Upper lobe of right lung (tissue), 1 donor: Measurements from ENCODE around the gene RFX2. TPM values are rescaled to one million over a fixed set of nuclear protein-coding genes. Genes with fewer than 3 reads are reported as not detected.
"Not testable (repeated sequence)": the region's sequence is repeated elsewhere in the genome, so short reads cannot be mapped to it uniquely, and the experiment has no call there.

ENCODE experiments used
- ATAC-seq: fragments of 200-7000 bp; cut with Tn5 transposase; one replicate; pipeline ENCODE4 v1.9.1; 2020; ENCODE audit warnings: mild to moderate bottlenecking, moderate library complexity
- DNase-seq: peaks from one replicate; pipeline ENCODE4 v3.0.0-alpha.2; 2020
- H3K27ac ChIP-seq: fragments of 200-600 bp; one replicate; pipeline ENCODE4 v1.8.0; 2022
- H3K27me3 ChIP-seq: fragments of 200-600 bp; one replicate; pipeline ENCODE4 v1.8.0; 2022; ENCODE audit warnings: mild to moderate bottlenecking
- H3K36me3 ChIP-seq: fragments of 200-600 bp; one replicate; pipeline ENCODE4 v1.8.0; 2022
- H3K4me1 ChIP-seq: fragments of 200-600 bp; one replicate; pipeline ENCODE4 v1.8.0; 2022
- H3K4me3 ChIP-seq: fragments of 200-600 bp; one replicate; pipeline ENCODE4 v1.8.0; 2022; ENCODE audit warnings: mild to moderate bottlenecking
- H3K9me3 ChIP-seq: fragments of 200-600 bp; one replicate; pipeline ENCODE4 v1.8.0; 2022
- intact Hi-C: fragments of 100-400 bp; cut with DNase I; formaldehyde crosslinking; loops from one replicate; pipeline ENCODE4 v1.11.0; 2022
- total RNA-seq: library from RNA; stranded (reverse); fragmentation: NEBNext Ultra II Directional; extraction: Animal tissue kit (Norgen Biotek cat#: 25700); gene quantifications from one replicate; pipeline ENCODE4 v1.2.1, GENCODE V29; 2021
- TF ChIP-seq, protein P1 (sequence below): fragments of 200-600 bp; IDR thresholded peaks from one replicate; pipeline ENCODE4 v1.8.0; 2022; ENCODE audit warnings: antibody characterized with exemption
- donor health status: DM: no; HTN: yes; CAD: no; lungs with severe emphysema.

The RFX2 gene
- total RNA-seq, 1 donor from 2014 or later, result 11.7 TPM

DNA sequence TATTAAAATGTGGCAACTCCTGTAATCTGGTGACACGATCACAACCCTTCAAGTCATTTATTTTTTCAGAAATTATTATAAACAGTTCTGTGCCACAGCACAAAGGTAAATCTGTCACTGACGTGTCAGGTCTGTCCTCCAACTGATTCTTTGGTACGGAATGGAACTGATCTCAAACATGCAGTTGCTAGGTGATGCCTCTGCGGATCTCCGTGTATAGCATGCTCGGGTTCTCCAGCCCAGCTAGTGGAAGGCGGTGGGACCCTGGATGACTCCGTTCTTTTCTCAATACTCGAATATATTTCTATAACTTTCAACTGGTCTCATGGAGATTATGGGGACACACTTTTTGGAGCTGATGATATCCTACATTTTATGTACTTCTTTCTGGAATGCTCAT is 143.4 kb downstream of the RFX2 start:
- H3K4me1 ChIP-seq, result peaks cover 67% of the 10 kb centered on the region

DNA sequence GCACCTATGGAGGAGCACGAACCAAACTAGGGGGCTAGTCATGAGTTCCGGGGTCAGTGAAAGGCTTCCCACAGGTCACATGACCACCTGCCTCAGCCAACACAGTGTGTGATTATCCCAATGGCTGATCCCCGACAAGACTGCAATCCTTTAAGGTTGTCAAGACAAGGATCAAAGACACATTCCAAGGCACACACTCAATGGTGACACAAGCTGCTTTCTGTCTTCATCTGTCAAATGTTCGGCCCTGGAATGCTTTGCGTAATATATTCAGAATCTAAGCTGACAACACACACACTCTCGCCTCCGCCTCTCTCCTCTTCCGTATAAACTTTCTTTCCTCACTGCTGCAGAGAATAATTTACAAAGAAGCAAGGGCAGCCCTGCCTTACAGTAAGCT is 144.1 kb downstream of the RFX2 start:
- Histone ChIP-seq H3K27ac (peak overlapping the region; percentile 59), H3K4me1 (peaks cover 74% of the 10 kb centered on the region), H3K9me3 (no peaks in the 10 kb centered on the region), H3K36me3 (no peaks in the 10 kb centered on the region), H3K27me3 (no peaks in the 10 kb centered on the region), H3K4me3 (no peak overlapping the region)
- no peak for DNase-seq
- TF ChIP-seq, protein P1, sequence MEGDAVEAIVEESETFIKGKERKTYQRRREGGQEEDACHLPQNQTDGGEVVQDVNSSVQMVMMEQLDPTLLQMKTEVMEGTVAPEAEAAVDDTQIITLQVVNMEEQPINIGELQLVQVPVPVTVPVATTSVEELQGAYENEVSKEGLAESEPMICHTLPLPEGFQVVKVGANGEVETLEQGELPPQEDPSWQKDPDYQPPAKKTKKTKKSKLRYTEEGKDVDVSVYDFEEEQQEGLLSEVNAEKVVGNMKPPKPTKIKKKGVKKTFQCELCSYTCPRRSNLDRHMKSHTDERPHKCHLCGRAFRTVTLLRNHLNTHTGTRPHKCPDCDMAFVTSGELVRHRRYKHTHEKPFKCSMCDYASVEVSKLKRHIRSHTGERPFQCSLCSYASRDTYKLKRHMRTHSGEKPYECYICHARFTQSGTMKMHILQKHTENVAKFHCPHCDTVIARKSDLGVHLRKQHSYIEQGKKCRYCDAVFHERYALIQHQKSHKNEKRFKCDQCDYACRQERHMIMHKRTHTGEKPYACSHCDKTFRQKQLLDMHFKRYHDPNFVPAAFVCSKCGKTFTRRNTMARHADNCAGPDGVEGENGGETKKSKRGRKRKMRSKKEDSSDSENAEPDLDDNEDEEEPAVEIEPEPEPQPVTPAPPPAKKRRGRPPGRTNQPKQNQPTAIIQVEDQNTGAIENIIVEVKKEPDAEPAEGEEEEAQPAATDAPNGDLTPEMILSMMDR, result no peak
- intact Hi-C loops, result no loop called here
- ATAC-seq, result peak; percentile 15

More for the DNA sequence above, 143.4 kb downstream of the RFX2 start:
- intact Hi-C loops, result no loop called here
- Histone ChIP-seq H3K27me3 (no peaks in the 10 kb centered on the region), H3K9me3 (no peaks in the 10 kb centered on the region), H3K27ac (no peak overlapping the region), H3K36me3 (no peaks in the 10 kb centered on the region), H3K4me3 (no peak overlapping the region)
- ATAC-seq (no peak), DNase-seq (no peak)
- TF ChIP-seq, protein P1, result no peak

DNA sequence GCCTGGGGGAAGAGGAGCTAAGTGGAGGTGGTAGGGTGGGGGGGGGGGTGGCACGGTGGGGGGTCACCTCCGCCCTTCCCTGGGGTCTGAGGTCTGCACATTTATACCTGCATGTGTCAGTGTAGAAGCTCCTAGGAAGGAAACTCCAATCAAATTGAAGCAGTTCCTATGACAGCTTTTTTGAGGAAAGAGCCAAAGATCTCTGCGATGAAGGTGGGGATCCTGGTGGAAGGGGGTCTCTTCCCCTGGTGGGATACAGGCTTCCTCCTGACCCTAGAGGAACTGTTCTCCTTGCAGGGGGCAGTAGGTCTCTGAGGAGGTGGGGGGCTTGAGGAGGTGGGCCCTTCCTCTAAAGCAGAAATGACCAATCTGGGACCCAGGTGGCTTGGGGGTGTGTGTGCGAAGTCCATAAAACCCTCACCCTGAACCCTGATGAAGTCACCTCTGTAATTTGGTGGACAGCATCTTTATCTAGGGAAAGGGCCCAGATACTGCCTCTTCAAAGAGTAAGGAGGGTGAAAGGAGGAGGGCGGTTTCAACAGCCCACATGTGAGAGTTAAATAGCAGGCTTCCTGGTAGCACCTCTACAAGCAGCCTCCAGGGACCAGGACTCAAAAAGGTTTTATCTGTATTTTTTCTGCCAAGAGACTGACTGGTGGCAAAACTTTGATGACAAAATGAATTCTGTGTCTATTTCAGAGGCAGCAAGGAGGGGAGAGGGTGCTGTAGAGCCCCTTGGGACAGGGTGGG is 145.3 kb downstream of the RFX2 start:
- no peak for ATAC-seq
- H3K4me1 ChIP-seq, result peaks cover 84% of the 10 kb centered on the region
- TF ChIP-seq, protein P1, result no peak
- H3K4me3 ChIP-seq, result no peak overlapping the region
- no peaks in the 10 kb centered on the region for H3K36me3 ChIP-seq
- no peaks in the 10 kb centered on the region for H3K9me3 ChIP-seq
- intact Hi-C loops, result no loop called here
- no peaks in the 10 kb centered on the region for H3K27me3 ChIP-seq
- peak overlapping the region; percentile 6 for H3K27ac ChIP-seq
- no peak for DNase-seq

DNA sequence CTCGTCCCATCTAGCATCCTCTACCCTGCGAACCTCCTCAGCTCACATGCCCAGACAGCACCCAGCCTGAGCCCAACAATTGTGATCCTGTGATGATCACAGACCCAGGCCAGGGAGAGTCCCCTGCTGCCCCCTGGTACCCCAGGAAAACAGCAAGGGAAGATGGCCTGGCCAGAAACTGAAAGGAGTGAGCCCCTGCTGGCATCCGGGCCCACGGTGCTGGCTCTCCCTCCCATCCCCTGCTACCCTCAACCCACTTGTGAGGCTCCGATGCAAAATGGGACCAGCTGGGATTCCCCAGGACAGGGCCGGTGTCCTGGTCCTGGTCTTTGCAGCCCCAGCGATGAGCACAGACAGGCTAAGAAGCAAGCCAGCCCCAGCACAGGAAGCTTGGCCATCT is 146.4 kb downstream of the RFX2 start:
- H3K27ac ChIP-seq, result peak overlapping the region; percentile 6

DNA sequence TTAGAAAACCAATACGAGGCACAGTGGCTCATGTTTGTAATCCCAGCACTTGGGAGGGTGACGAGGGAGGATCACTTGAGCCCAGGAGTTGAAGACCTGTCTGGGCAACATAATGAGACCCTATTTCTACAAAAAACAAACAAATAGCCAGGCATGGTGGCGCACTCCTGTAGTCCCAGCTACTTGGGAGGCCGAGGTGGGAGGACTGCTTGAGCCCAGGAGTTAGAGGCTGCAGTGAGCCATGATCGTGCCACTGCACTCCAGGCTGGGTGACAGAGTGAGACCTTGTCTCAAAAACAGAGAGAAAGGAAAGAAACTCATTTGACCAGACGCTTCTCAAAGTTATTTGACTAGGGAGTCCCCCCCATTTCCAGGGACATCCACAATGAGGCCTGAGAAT is 147.0 kb downstream of the RFX2 start:
- H3K4me3 ChIP-seq, intact Hi-C loops, H3K36me3 ChIP-seq, H3K27me3 ChIP-seq, DNase-seq, ATAC-seq, H3K9me3 ChIP-seq: not testable (repeated sequence)
- H3K4me1 ChIP-seq, result peaks cover 76% of the 10 kb centered on the region
- peak overlapping the region; percentile 88 for H3K27ac ChIP-seq

More for the DNA sequence above, 146.4 kb downstream of the RFX2 start:
- peaks cover 81% of the 10 kb centered on the region for H3K4me1 ChIP-seq
- TF ChIP-seq, protein P1, result no peak
- no peak for ATAC-seq
- H3K4me3 ChIP-seq, result no peak overlapping the region
- no peaks in the 10 kb centered on the region for H3K36me3 ChIP-seq
- intact Hi-C loops, result no loop called here
- no peaks in the 10 kb centered on the region for H3K27me3 ChIP-seq
- no peak for DNase-seq
- H3K9me3 ChIP-seq, result no peaks in the 10 kb centered on the region

DNA sequence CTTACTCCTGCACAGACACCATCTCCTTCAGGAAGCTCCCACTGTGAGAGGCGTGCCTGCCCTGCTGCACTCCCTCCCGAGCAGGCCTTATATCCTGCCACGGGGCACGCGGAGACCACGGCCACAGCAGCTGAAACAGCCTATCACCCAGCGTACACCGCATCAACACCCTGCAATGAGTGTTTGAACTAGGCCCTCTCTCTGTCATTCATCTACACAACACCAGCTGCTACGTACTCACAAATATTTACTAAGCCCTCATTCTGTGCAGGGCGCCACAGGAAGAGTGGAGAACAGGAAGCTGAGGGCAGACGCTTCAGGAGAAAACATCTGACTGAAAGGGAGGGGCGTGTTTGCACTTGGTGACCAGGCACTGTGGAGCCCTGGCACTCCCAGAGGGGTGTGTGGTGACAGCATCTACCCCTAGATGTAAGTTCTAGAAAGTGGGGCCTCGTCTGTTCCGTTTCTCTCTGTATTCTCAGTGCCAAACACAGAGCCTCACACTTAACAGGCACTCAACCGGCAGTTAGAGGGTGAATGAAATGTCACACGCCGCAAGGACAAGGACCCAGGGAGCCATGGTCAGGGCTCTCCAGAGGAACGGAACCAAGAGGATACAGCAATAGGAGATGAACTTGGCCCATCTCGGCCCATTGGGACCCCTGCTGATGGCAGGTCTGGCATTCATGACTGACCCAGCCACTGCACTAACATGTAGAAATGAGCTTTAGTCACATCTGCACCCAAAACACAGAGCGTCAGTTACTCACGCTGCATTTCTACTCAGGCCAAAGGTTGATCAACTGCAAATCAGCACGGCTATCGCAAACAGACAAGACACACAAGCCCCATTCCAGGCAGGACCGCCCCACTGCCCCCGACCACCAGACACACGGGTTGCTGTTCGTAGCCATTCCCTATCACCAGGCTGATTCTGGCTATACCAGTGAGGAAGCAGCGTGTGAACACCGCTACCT is 148.0 kb downstream of the RFX2 start:
- DNase-seq (peak; percentile 79), ATAC-seq (peak; percentile 90)
- Histone ChIP-seq H3K4me3 (no peak overlapping the region), H3K9me3 (no peaks in the 10 kb centered on the region), H3K36me3 (peaks cover 5% of the 10 kb centered on the region), H3K27ac (peak overlapping the region; percentile 88), H3K27me3 (no peaks in the 10 kb centered on the region), H3K4me1 (peaks cover 66% of the 10 kb centered on the region)
- TF ChIP-seq, protein P1, result no peak
- intact Hi-C loops, result no loop called here

DNA sequence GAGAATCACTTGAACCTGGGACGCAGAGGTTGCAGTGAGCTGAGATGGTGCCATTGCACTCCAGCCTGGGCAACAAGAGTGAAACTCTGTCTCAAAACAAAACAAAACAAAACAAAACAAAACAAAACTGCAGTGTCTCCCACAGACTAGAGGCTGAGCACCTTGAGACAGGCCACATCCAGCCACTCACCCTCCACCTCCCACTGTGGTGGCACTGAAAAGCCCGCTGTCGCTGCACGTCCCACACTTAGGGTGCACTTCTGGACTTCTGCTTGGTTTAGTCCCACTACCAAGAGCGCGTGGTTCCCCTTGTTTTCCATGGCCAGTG is 148.7 kb downstream of the RFX2 start:
- ATAC-seq, intact Hi-C loops, H3K36me3 ChIP-seq, H3K27me3 ChIP-seq, H3K9me3 ChIP-seq, H3K4me3 ChIP-seq, DNase-seq: not testable (repeated sequence)
- peaks cover 59% of the 10 kb centered on the region for H3K4me1 ChIP-seq
- peak overlapping the region; percentile 88 for H3K27ac ChIP-seq
